GM19452 (cell line): Measurements from ENCODE around the gene LIMK1.

Experiments used
- ATAC-seq: cut with Tn5 transposase; IDR thresholded peaks from one replicate; pipeline ENCODE4 v1.9.1; 2021; ENCODE audit not compliant: unreplicated experiment

Gene LIMK1

GRCh38 chr7:74053589-74054186, 29.9 kb upstream of the LIMK1 start:
- ATAC-seq = no peak

- no peak for ATAC-seq
Observed at GRCh38 chr7:74056096-74056915, 27.3 kb upstream of the LIMK1 start.

- no peak for ATAC-seq
Observed at GRCh38 chr7:74057216-74057925, 26.2 kb upstream of the LIMK1 start.

GRCh38 chr7:74057987-74058386, 25.6 kb upstream of the LIMK1 start:
- ATAC-seq = no peak

GRCh38 chr7:74058486-74058885, 25.1 kb upstream of the LIMK1 start:
- no peak for ATAC-seq

- no peak for ATAC-seq
Observed at GRCh38 chr7:74059037-74059436, 24.6 kb upstream of the LIMK1 start.

- ATAC-seq = no peak
Observed at GRCh38 chr7:74059681-74060588, 23.7 kb upstream of the LIMK1 start.

- no peak for ATAC-seq
Observed at GRCh38 chr7:74061840-74062539, 21.6 kb upstream of the LIMK1 start.

- ATAC-seq = no peak
Observed at GRCh38 chr7:74063223-74063641, 20.4 kb upstream of the LIMK1 start.

GRCh38 chr7:74063646-74064045, 20.0 kb upstream of the LIMK1 start:
- ATAC-seq = no peak

GRCh38 chr7:74064696-74065095, 18.9 kb upstream of the LIMK1 start:
- no peak for ATAC-seq

- no peak for ATAC-seq
Observed at GRCh38 chr7:74066626-74067025, 17.0 kb upstream of the LIMK1 start.

- ATAC-seq = no peak
Observed at GRCh38 chr7:74068378-74069085, 15.1 kb upstream of the LIMK1 start.

GRCh38 chr7:74069086-74069541, 14.5 kb upstream of the LIMK1 start:
- ATAC-seq = no peak

GRCh38 chr7:74069790-74070618, 13.6 kb upstream of the LIMK1 start:
- no peak for ATAC-seq

GRCh38 chr7:74070619-74070921, 13.0 kb upstream of the LIMK1 start:
- no peak for ATAC-seq

GRCh38 chr7:74071121-74071520, 12.5 kb upstream of the LIMK1 start:
- ATAC-seq = no peak

GRCh38 chr7:74074770-74075169, 8.8 kb upstream of the LIMK1 start:
- no peak for ATAC-seq

- ATAC-seq = no peak
Observed at GRCh38 chr7:74078461-74078860, 5.1 kb upstream of the LIMK1 start.
